ENCODE results near the gene FAM111B.
"Not testable (repeated sequence)": the region's sequence is repeated elsewhere in the genome, so short reads cannot be mapped to it uniquely, and the experiment has no call there.

- TF ChIP-seq, protein P1, sequence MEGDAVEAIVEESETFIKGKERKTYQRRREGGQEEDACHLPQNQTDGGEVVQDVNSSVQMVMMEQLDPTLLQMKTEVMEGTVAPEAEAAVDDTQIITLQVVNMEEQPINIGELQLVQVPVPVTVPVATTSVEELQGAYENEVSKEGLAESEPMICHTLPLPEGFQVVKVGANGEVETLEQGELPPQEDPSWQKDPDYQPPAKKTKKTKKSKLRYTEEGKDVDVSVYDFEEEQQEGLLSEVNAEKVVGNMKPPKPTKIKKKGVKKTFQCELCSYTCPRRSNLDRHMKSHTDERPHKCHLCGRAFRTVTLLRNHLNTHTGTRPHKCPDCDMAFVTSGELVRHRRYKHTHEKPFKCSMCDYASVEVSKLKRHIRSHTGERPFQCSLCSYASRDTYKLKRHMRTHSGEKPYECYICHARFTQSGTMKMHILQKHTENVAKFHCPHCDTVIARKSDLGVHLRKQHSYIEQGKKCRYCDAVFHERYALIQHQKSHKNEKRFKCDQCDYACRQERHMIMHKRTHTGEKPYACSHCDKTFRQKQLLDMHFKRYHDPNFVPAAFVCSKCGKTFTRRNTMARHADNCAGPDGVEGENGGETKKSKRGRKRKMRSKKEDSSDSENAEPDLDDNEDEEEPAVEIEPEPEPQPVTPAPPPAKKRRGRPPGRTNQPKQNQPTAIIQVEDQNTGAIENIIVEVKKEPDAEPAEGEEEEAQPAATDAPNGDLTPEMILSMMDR (IDR thresholded peaks at IDR 0.05) = not testable (repeated sequence)
- TF ChIP-seq POLR2A (IDR thresholded peaks at IDR 0.05) = not testable (repeated sequence)
Observed at GRCh38 chr11:59095972-59096575, 11.0 kb upstream of the FAM111B start.
